Measurements from ENCODE around the gene HSD17B14. TPM values are rescaled to one million over a fixed set of nuclear protein-coding genes. Genes with fewer than 3 reads are reported as not detected.
A peak's percentile ranks its signal among the peaks of the same experiment; 100 is the strongest.

The HSD17B14 gene
- total RNA-seq, 4 donors from 2014 or later = 3.5 to 15.1 (median 5.4) TPM

DNA sequence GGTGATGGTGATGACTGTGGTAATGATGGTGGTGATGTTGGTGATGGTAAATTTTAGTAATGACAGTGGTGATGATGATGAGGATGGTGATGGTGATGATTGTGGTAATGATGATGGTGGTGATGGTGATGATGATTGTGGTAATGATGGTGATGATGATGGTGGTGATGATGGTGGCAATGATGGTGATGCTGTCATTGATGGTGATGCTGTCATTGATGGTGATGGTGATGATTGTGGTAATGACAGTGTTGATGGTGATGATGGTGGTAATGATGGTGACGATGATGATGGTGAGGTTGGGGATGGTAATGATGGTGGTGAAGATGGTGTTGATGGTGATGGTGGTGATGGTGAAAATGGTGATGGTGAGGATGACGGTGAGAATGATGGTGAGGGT, 13.8 kb downstream of the HSD17B14 start:
- H3K27me3 ChIP-seq = no peaks in the 10 kb centered on the region
- TF ChIP-seq POLR2AphosphoS5 (IDR thresholded peaks at IDR 0.05) = no peak
- TF ChIP-seq, protein P1, sequence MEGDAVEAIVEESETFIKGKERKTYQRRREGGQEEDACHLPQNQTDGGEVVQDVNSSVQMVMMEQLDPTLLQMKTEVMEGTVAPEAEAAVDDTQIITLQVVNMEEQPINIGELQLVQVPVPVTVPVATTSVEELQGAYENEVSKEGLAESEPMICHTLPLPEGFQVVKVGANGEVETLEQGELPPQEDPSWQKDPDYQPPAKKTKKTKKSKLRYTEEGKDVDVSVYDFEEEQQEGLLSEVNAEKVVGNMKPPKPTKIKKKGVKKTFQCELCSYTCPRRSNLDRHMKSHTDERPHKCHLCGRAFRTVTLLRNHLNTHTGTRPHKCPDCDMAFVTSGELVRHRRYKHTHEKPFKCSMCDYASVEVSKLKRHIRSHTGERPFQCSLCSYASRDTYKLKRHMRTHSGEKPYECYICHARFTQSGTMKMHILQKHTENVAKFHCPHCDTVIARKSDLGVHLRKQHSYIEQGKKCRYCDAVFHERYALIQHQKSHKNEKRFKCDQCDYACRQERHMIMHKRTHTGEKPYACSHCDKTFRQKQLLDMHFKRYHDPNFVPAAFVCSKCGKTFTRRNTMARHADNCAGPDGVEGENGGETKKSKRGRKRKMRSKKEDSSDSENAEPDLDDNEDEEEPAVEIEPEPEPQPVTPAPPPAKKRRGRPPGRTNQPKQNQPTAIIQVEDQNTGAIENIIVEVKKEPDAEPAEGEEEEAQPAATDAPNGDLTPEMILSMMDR (IDR thresholded peaks at IDR 0.05) = no peak
- no peak for TF ChIP-seq EP300 (IDR thresholded peaks at IDR 0.05; ENCODE audit: low read depth)
- TF ChIP-seq POLR2A (IDR thresholded peaks at IDR 0.05) = no peak
- no peaks in the 10 kb centered on the region for H3K9me3 ChIP-seq
- intact Hi-C loops (cut with DNase I; ENCODE audit: low total_unique reads) (no loop called here), in situ Hi-C loops (cut with MboI; ENCODE audit: low pct_ligation_motif_present in 1 of 4, low pct_unique_long_range_greater_than_20kb in 1 of 4, low sequenced_read_pairs in 3 of 4) (no loop called here)
- 91 to 93% methylated on average over 2 of the region's 2 CpGs for WGBS, 2 donors (ENCODE audit: low coverage in 1 of 2)
- H3K4me3 ChIP-seq = no peak overlapping the region
- H3K36me3 ChIP-seq = no peaks in the 10 kb centered on the region
- peaks cover 10 to 15% (median 14%) of the 10 kb centered on the region in 4 donors for H3K4me1 ChIP-seq
- no peak overlapping the region for H3K27ac ChIP-seq
- no peak for DNase-seq

GRCh38 chr19:48821633-48822032, 14.7 kb downstream of the HSD17B14 start:
- in situ Hi-C loops (cut with MboI; ENCODE audit: low pct_ligation_motif_present in 1 of 4, low pct_unique_long_range_greater_than_20kb in 1 of 4, low sequenced_read_pairs in 3 of 4) = no loop called here
- Histone ChIP-seq H3K27me3 (no peaks in the 10 kb centered on the region), H3K27ac (no peak overlapping the region), H3K4me3 (no peak overlapping the region), H3K36me3 (no peaks in the 10 kb centered on the region), H3K4me1 (peaks cover 10 to 15% (median 15%) of the 10 kb centered on the region in 4 donors), H3K9me3 (no peaks in the 10 kb centered on the region)
- no peak for TF ChIP-seq POLR2AphosphoS5 (IDR thresholded peaks at IDR 0.05)
- TF ChIP-seq POLR2A (IDR thresholded peaks at IDR 0.05) = no peak
- TF ChIP-seq, protein P1 (IDR thresholded peaks at IDR 0.05) = no peak
- TF ChIP-seq EP300 (IDR thresholded peaks at IDR 0.05; ENCODE audit: low read depth) = no peak
- 86 to 96% methylated on average over 5 of the region's 5 CpGs for WGBS, 2 donors (ENCODE audit: low coverage in 1 of 2)
- intact Hi-C loops (cut with DNase I; ENCODE audit: low total_unique reads) = no loop called here
- no peak for DNase-seq

- Histone ChIP-seq H3K27me3 (no peaks in the 10 kb centered on the region), H3K4me1 (peaks cover 14 to 26% (median 18%) of the 10 kb centered on the region in 4 donors), H3K9me3 (no peaks in the 10 kb centered on the region), H3K27ac (peak overlapping the region; percentile 62 to 82 (median 78)), H3K4me3 (no peak overlapping the region), H3K36me3 (no peaks in the 10 kb centered on the region)
- in situ Hi-C loops (cut with MboI; ENCODE audit: low pct_ligation_motif_present in 1 of 4, low pct_unique_long_range_greater_than_20kb in 1 of 4, low sequenced_read_pairs in 3 of 4) = no loop called here
- peak; percentile 88 for DNase-seq
- 31 to 49% methylated on average over 4 of the region's 4 CpGs for WGBS, 2 donors (ENCODE audit: low coverage in 1 of 2)
- intact Hi-C loops (cut with DNase I; ENCODE audit: low total_unique reads) = no loop called here
- TF ChIP-seq EP300 (IDR thresholded peaks at IDR 0.05; ENCODE audit: low read depth) (no peak), POLR2AphosphoS5 (IDR thresholded peaks at IDR 0.05) (peak; percentile 57 to 73 (median 58)), POLR2A (IDR thresholded peaks at IDR 0.05) (no peak)
- TF ChIP-seq, protein P1 (IDR thresholded peaks at IDR 0.05) = no peak
Observed at GRCh38 chr19:48819366-48819816, 16.9 kb downstream of the HSD17B14 start.

- DNase-seq = peak; percentile 41
Observed at GRCh38 chr19:48818234-48818820, 18.0 kb downstream of the HSD17B14 start.

More at GRCh38 chr19:48818234-48818820, 18.0 kb downstream of the HSD17B14 start:
- H3K27me3 ChIP-seq = no peaks in the 10 kb centered on the region
- H3K4me3 ChIP-seq = no peak overlapping the region
- intact Hi-C loops (cut with DNase I; ENCODE audit: low total_unique reads) (no loop called here), in situ Hi-C loops (cut with MboI; ENCODE audit: low pct_ligation_motif_present in 1 of 4, low pct_unique_long_range_greater_than_20kb in 1 of 4, low sequenced_read_pairs in 3 of 4) (no loop called here)
- H3K9me3 ChIP-seq = no peaks in the 10 kb centered on the region
- 47 to 60% methylated on average over 2 to 9 of the region's 9 CpGs for WGBS, 2 donors (ENCODE audit: low coverage in 1 of 2)
- peak overlapping the region; percentile 62 to 82 (median 78) for H3K27ac ChIP-seq
- no peaks in the 10 kb centered on the region for H3K36me3 ChIP-seq
- peaks cover 14 to 26% (median 18%) of the 10 kb centered on the region in 4 donors for H3K4me1 ChIP-seq
- no peak for TF ChIP-seq POLR2A (IDR thresholded peaks at IDR 0.05)
- TF ChIP-seq POLR2AphosphoS5 (IDR thresholded peaks at IDR 0.05) = peak in 2 of 3 donors; percentile 41 to 55
- TF ChIP-seq, protein P1 (IDR thresholded peaks at IDR 0.05) = no peak
- no peak for TF ChIP-seq EP300 (IDR thresholded peaks at IDR 0.05; ENCODE audit: low read depth)

Data from transverse colon (tissue), 4 donors.